ENCODE results near the gene KAT2B. TPM values are rescaled to one million over a fixed set of nuclear protein-coding genes. Genes with fewer than 3 reads are reported as not detected.

KAT2B gene
- total RNA-seq, 1 donor = 15.9 TPM

GRCh38 chr3:20141316-20141715 is 101.1 kb downstream of the KAT2B start:
- no peak overlapping the region for H2AFZ ChIP-seq (ENCODE audit: low read length)
- no peak overlapping the region for H3K4me2 ChIP-seq (ENCODE audit: insufficient read depth, low read length)
- H3K4me3 ChIP-seq (ENCODE audit: insufficient read depth, low read length) = no peak overlapping the region
- no peaks in the 10 kb centered on the region for H3K27me3 ChIP-seq (ENCODE audit: insufficient read depth, low read length)
- H3K4me1 ChIP-seq (ENCODE audit: insufficient read depth, low read length) = no peaks in the 10 kb centered on the region
- no peaks in the 10 kb centered on the region for H3K36me3 ChIP-seq (ENCODE audit: insufficient read depth, low read length)
- H3K27ac ChIP-seq (ENCODE audit: low read depth, low read length) = no peak overlapping the region
- no peak for TF ChIP-seq CTCF (IDR thresholded peaks at IDR 0.05; ENCODE audit: extremely low read depth, low read depth, low read length)
- no peaks in the 10 kb centered on the region for H4K20me1 ChIP-seq (ENCODE audit: insufficient read depth, low read length)
- H3K9me3 ChIP-seq (ENCODE audit: low read depth, low read length) = no peaks in the 10 kb centered on the region
- DNase-seq (ENCODE audit: insufficient read length, low spot score, missing footprints) = no peak
- no peaks in the 10 kb centered on the region for H3K79me2 ChIP-seq (ENCODE audit: insufficient read depth, low read length)

- Histone ChIP-seq H4K20me1 (ENCODE audit: insufficient read depth, low read length) (no peaks in the 10 kb centered on the region), H3K27me3 (ENCODE audit: insufficient read depth, low read length) (no peaks in the 10 kb centered on the region), H2AFZ (ENCODE audit: low read length) (no peak overlapping the region), H3K4me1 (ENCODE audit: insufficient read depth, low read length) (no peaks in the 10 kb centered on the region), H3K36me3 (ENCODE audit: insufficient read depth, low read length) (no peaks in the 10 kb centered on the region), H3K4me3 (ENCODE audit: insufficient read depth, low read length) (no peak overlapping the region), H3K4me2 (ENCODE audit: insufficient read depth, low read length) (no peak overlapping the region), H3K27ac (ENCODE audit: low read depth, low read length) (no peak overlapping the region), H3K9me3 (ENCODE audit: low read depth, low read length) (no peaks in the 10 kb centered on the region), H3K79me2 (ENCODE audit: insufficient read depth, low read length) (no peaks in the 10 kb centered on the region)
- TF ChIP-seq CTCF (IDR thresholded peaks at IDR 0.05; ENCODE audit: extremely low read depth, low read depth, low read length) = no peak
- DNase-seq (ENCODE audit: insufficient read length, low spot score, missing footprints) = no peak
Measured at GRCh38 chr3:20141851-20142250, 101.6 kb downstream of the KAT2B start.

- H3K36me3 ChIP-seq (ENCODE audit: insufficient read depth, low read length) = no peaks in the 10 kb centered on the region
- H2AFZ ChIP-seq (ENCODE audit: low read length) = no peak overlapping the region
- H3K4me3 ChIP-seq (ENCODE audit: insufficient read depth, low read length) = no peak overlapping the region
- H3K4me1 ChIP-seq (ENCODE audit: insufficient read depth, low read length) = no peaks in the 10 kb centered on the region
- H3K27me3 ChIP-seq (ENCODE audit: insufficient read depth, low read length) = no peaks in the 10 kb centered on the region
- DNase-seq (ENCODE audit: insufficient read length, low spot score, missing footprints) = no peak
- no peak overlapping the region for H3K27ac ChIP-seq (ENCODE audit: low read depth, low read length)
- no peaks in the 10 kb centered on the region for H3K9me3 ChIP-seq (ENCODE audit: low read depth, low read length)
- TF ChIP-seq CTCF (IDR thresholded peaks at IDR 0.05; ENCODE audit: extremely low read depth, low read depth, low read length) = no peak
- H4K20me1 ChIP-seq (ENCODE audit: insufficient read depth, low read length) = no peaks in the 10 kb centered on the region
- no peaks in the 10 kb centered on the region for H3K79me2 ChIP-seq (ENCODE audit: insufficient read depth, low read length)
- no peak overlapping the region for H3K4me2 ChIP-seq (ENCODE audit: insufficient read depth, low read length)
Measured at GRCh38 chr3:20142517-20142916, 102.3 kb downstream of the KAT2B start.

GRCh38 chr3:20143519-20143918 is 103.3 kb downstream of the KAT2B start:
- H2AFZ ChIP-seq (ENCODE audit: low read length) = no peak overlapping the region
- DNase-seq (ENCODE audit: insufficient read length, low spot score, missing footprints) = no peak
- no peak overlapping the region for H3K4me2 ChIP-seq (ENCODE audit: insufficient read depth, low read length)
- no peak overlapping the region for H3K4me3 ChIP-seq (ENCODE audit: insufficient read depth, low read length)
- H3K27me3 ChIP-seq (ENCODE audit: insufficient read depth, low read length) = no peaks in the 10 kb centered on the region
- H3K27ac ChIP-seq (ENCODE audit: low read depth, low read length) = no peak overlapping the region
- no peaks in the 10 kb centered on the region for H3K36me3 ChIP-seq (ENCODE audit: insufficient read depth, low read length)
- H3K4me1 ChIP-seq (ENCODE audit: insufficient read depth, low read length) = no peaks in the 10 kb centered on the region
- no peaks in the 10 kb centered on the region for H3K9me3 ChIP-seq (ENCODE audit: low read depth, low read length)
- no peaks in the 10 kb centered on the region for H3K79me2 ChIP-seq (ENCODE audit: insufficient read depth, low read length)
- no peak for TF ChIP-seq CTCF (IDR thresholded peaks at IDR 0.05; ENCODE audit: extremely low read depth, low read depth, low read length)
- H4K20me1 ChIP-seq (ENCODE audit: insufficient read depth, low read length) = no peaks in the 10 kb centered on the region
